HG03064 (cell line): ENCODE measurements around the gene RAB20.
"Not testable (repeated sequence)": the region's sequence is repeated elsewhere in the genome, so short reads cannot be mapped to it uniquely, and the experiment has no call there.

Experiments used
- ATAC-seq: cut with Tn5 transposase; IDR thresholded peaks from one replicate; pipeline ENCODE4 v1.9.1; 2021; ENCODE audit warnings: low read depth; ENCODE audit not compliant: unreplicated experiment

Gene RAB20

DNA sequence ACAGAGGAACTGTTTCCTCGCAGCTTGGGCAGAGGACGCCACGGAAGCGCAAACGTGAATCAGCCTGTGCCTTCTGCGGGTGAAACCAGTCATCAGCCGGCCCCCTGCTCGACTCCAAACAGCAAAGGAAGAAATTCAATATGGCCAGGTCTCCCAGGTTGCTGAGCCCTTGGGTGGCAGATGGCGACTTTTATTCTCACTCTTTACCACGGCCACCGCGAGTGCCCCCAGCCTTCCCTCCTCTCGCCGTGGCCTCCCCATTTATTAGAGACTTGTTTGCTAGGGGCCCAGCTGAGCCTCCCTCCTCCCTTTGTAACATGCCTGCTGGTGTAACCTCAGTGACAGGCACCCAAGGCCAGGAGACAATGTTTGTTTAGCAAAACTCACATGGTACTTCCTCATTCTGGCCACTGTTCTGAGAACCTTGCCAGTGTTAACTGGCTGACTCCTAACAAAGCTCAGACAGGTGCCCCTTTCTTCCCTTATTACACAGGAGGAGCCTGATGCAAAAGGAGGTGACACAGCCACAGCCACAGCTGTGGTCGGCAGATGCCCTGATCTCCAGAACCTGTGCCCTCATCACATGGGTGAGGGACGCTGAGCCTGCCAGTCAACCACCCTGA is 5.8 kb downstream of the RAB20 start:
- ATAC-seq, result no peak

DNA sequence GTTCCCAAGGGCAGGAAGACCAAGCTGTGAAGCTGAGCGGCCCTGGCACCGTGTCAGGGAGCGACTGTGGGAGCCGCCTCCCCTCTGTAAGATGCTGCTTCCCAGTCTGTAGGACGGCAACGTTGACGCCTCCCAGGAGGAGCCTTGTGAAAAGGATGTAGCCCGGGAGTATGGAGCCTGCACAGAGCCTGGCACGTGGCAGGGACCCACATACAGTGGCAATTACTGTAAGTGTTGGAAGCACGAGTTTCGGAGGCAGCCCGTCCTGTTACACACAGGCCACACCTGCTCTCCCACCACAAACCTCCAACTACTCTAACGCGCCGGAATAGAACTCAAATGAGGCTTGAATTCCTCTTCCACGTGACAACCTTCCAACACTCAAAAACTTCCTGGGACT is 6.6 kb downstream of the RAB20 start:
- no peak for ATAC-seq

- no peak for ATAC-seq
Observed at GRCh38 chr13:110554227-110554836, 7.2 kb downstream of the RAB20 start.

DNA sequence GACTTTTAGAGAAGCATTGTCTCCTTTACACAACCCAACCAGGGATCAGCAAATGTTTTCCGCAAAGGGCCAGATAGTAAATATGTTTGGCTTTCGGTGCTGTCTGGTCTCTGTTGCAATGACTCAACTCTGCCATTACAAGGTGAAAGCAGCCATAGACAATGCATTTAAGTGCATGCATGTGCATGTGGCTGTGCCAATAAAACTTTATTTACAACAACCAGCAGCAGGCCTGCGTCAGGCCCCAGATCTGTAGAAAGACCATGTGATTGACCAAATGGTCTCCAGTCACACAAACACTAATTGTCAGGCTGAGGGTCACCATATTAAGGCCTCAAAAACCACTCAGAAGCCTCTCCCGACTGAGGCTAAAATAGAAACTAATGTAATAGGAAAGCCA is 8.1 kb downstream of the RAB20 start:
- ATAC-seq, result no peak

DNA sequence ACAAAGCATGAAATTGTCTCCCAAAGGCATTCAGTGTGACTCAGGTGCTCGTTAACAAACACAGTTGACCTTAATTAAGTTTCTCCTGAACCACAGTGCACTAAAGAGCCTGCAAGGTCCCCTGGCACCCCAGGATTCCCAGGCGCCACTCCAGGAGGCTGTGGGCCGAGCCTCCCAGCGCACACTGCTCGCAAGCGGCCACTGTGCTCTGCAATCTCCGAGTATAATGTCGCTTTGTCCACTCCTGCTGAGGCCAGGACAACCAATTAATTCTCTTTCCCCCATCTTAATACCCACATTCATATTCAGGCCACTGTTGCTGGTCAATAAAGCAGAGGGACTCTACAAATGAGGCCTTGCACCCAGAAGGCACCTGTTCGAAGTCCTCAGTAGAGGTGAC is 8.8 kb downstream of the RAB20 start:
- no peak for ATAC-seq

DNA sequence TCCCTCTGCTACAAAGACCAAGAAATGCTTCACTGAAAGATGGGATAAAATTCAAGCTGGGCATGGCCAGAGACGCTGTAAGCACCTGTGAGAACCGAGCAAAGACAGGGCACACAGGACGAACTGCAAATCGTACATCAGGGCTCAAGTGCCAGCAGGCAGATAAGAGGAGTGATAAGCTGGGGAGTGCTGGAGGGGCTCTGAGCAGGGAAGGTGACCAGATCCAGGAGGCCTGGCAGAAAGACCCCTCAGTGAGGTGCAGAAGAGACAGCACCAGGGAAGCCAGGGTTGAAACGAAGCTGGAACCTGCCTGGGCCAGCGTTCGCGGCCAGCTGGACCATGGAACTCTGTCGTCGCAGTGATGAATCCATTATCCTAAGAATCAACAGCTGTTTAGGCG is 10.2 kb downstream of the RAB20 start:
- no peak for ATAC-seq

DNA sequence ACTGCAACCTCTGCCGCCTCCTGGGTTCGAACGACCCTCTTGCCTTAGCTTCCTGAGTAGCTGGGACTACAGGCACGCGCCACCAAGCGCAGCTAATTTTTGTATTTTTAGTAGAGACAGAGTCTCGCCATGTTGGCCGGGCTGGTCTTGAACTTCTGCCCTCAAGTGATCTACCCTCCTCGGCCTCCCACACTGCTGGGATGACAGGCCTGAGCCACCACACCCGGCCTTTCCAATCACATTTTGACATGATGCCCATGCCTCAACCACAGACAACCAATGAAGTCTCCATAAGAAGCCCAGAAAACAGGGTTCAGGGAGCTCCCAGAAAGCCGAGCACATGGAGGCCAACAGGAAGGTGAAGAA is 11.7 kb downstream of the RAB20 start:
- no peak for ATAC-seq

- ATAC-seq, result no peak
Observed at GRCh38 chr13:110548891-110549794, 12.4 kb downstream of the RAB20 start.

GRCh38 chr13:110546926-110547325 is 14.6 kb downstream of the RAB20 start:
- no peak for ATAC-seq

DNA sequence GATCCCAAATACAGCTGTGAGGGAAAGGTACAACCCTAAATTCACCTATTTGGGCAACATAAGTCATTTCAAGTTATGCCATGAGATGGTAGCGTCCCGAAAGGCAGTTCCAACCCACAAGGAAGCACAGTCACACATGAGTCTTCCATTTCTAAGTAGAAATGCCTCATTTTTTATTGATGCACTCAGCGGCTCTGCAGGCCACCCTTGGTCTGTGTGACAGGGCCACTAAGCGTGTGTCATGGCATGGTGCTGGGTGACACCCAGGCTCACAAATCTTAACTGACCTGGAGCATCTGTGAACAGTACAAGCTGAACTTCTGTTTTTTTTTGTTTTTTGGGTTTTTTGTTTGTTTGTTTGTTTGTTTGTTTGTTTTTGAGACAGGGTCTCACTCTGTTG is 15.1 kb downstream of the RAB20 start:
- ATAC-seq, result no peak

GRCh38 chr13:110542169-110542796 is 19.2 kb downstream of the RAB20 start:
- ATAC-seq, result no peak

DNA sequence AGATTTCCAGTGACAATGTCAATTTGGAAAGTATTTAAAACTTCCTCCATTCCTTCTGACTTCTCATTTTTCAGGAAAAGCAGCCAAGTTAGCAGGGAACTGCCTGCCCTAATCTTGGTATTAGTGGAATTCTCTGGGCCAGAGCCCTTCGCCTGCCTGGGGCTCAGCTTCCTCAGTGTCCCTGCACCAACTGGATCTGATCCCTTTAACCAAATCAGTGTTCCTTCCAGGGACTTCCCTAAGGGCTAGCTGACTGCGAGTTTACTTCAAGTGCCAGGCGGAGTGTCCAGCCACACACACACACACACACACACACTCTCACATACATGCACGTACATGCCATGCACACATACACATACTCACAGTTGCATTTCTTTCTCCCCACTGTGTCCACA is 20.0 kb downstream of the RAB20 start:
- no peak for ATAC-seq

GRCh38 chr13:110540871-110541525 is 20.5 kb downstream of the RAB20 start:
- ATAC-seq, result no peak

DNA sequence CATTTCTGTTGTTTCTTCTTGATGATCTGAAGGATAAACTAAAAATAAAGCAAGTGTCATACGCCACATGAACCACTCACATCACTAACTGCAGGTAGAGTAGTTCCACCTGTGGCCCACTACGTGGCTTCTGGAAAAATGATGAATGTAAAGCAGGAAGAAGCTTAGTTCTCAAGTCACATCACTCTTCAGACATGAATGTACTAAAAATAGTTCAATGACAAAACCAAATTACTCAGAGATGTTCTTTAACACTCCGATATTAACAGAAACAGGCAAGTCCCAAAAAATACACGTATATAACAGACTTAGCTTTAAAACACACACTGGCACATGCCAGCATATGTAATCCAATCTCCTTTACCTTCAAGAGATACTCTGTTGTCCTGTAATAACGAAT is 21.6 kb downstream of the RAB20 start:
- ATAC-seq, result no peak

DNA sequence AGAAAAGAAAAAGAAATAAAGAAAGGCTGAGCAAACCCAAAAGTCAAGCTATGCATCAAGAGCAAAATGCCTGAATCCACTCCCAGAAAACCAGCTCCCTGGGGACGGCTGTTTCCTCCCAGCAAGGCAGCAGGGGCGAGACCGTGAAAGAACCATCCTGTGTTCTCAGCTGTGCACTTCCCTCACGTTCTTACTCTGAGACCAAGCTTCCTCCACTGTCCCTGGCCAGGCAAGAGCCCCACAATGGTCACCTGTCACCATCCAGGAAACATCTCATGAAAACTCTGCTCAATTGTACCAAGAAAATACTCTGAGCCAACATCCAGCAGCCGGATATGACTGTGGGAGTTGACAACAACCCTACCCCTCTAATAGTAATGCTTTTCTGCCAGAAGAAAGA is 22.9 kb downstream of the RAB20 start:
- ATAC-seq, result no peak

DNA sequence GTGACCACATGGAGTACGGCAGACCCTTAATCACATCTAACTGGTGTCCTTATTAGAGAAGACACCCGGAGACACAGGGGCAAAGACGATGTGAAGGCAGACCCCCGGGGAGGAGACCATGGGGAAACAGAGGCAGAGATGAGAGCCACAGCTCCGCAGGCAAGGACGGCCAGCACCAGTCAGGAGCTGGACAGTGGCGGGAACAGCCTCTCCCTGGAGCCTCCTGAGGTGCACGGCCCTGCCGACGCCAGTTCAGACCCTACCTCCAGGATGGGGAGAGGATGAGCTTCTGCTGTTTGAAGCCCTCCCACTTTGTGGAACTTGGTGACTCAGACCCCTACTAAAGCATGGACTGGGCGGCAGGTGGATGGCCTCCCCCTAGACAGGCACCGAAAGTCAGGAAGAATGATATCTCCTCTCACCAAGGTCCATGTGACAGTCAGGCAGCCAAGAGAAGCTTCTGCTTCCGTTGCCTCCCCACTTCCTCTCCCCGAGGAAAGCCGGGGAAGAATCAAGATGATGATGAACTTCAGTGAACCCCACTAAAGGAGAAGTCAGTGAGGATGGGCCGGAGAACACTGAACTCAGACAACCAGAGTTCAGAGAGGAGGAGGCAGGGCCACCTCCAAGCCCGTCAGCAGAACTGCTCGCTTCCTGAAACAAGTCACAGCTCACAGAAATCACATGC is 25.4 kb downstream of the RAB20 start:
- no peak for ATAC-seq

GRCh38 chr13:110535526-110535925 is 26.0 kb downstream of the RAB20 start:
- no peak for ATAC-seq

DNA sequence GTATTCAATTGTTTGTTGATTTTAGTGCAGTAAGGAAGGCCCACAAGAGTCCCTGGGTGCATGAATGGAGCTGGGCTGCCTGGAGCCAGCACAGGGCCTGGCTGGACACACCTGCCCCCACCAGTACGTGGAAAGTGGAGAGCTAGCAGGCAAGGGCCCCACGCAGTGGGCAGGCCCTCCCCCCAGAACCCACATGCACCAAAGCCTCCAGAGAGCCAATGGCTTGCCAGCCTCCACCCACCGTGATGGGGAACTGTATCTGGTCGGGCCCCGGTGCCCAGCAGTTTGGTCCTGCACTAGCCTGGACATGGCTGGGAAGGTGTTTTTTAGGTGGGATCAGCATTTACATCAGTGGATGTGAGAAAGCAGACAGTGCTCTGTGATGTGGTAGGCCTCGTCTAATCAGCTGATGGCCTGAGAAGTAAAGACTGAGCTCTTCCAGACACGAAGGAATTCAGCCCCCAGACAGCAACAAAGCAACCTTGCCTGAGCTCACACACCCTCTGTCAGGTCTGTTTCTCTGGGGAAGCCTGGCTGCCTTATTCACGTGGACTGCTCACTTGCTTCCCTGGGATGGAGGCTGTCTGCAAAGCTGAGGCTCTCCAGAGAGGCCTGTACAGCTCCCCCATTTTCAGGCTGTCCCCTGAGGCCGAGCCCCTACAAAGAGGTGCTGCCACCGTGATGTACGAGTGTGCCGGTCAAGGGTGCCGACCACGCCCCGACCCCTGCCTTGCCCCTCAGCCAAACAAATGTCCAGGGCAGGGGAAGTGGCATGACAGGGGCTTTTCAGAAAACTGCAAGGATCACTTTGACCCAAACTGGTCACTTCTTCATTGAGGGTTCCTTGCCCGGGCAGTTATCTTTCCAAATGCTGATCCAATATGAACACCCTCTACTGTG is 27.5 kb downstream of the RAB20 start:
- no peak for ATAC-seq

GRCh38 chr13:110532258-110532657 is 29.3 kb downstream of the RAB20 start:
- ATAC-seq, result not testable (repeated sequence)
